ENCODE measurements around the gene TMEM196. TPM values are rescaled to one million over a fixed set of nuclear protein-coding genes. Genes with fewer than 3 reads are reported as not detected.

Gene TMEM196
- total RNA-seq: 12.8 TPM

GRCh38 chr7:19772841-19773760 lies at the start of gene TMEM196:
Gene TMEM196 (minus strand): TSS chr7:19773617. CDS start chr7:19772696, 921 bp downstream.

GRCh38 chr7:19708397-19709248 lies 64.8 kb downstream of the TMEM196 start, which contains the start of gene POLR1F:
Gene POLR1F (minus strand): TSS chr7:19709037. CDS start chr7:19709016, 21 bp downstream.

Small RNAs within 50 kb of the gene (small RNA-seq; reads per million reads assigned to genes)
- not detected for gene MIR3146 (ENCODE audit: low replicate concordance)

Other genes with a start within 250 kb of the TMEM196 start
- gene POLR1F, start 64.6 kb downstream of the TMEM196 start, total RNA-seq: 10.6 TPM